HG02973 (cell line): Measurements from ENCODE around the gene COX7C.
"Not testable (repeated sequence)": the region's sequence is repeated elsewhere in the genome, so short reads cannot be mapped to it uniquely, and the experiment has no call there.

ENCODE experiments used
- ATAC-seq: cut with Tn5 transposase; IDR thresholded peaks from one replicate; pipeline ENCODE4 v1.9.1; 2021; ENCODE audit warnings: moderate library complexity; ENCODE audit not compliant: unreplicated experiment

COX7C gene

DNA sequence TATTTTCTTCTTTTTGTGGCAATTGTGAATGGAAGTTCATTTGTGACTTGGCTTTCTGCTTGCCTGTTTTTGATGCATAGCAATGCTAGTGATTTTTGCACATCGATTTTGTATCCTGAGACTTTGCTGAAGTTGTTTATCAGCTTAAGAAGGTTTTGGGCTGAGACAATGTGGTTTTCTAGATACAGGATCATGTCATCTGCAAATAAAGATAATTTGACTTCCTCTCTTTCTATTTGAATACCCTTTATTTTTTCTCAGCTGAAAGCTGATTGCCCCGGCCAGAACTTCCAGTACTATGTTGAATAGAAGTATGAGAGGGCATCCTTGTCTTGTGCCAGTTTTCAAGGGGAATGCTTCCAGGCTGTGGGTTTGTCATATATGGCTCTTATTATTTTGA is 43.0 kb downstream of the COX7C start:
- not testable (repeated sequence) for ATAC-seq

DNA sequence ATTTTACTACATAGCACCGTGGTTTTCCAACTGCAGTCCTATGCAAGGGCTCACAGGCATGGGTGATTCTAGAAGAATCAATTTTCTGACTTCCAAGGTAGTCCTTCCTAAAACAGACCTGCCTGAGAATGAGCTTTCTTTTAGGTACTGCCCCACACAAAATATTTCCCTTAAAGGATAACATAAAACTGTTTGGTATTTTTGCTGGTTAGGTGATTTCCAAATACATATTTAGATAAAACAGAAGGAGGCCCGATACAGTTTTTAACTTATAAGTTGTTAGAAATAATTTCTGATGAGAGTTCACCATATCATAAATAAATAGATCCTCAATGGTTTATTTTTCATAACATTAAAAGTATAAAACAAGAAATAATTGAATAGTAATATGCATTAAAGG is 46.4 kb downstream of the COX7C start:
- no peak for ATAC-seq

DNA sequence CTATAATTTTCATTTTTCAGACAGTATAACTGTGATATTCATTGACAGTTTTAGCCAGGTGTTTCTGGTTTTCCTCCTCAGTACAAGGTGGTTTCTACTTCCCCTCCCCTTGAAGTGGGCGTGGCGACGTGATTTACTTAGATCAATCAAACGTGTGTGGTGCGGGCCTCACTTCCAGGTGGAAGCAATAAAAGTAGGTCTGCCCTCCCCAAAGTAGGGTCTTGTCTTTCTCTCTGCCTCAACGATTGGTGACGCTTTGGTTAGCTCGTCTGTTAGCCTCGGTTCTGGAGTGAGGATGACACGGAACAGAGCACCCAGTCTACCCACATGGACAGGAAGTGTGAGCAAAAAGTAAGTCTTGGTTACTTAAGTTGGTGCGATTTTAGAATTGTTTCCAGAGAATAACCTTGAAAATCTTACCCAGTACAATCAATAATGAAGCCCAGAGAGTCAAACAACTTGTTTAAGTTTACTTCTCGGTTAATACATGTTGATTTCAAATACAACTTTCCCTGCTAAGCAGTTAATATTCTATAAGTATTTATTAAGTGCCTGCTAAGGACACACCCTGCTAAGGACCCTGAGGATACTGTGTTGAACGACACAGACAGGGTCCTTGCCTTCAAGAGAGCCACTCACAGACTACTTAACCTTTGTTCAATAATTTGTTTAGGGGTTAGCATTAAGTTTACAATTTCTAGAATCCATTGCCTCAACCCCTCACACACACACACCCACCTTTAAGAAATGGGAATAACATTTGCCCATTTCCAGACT is 48.4 kb downstream of the COX7C start:
- ATAC-seq: no peak

DNA sequence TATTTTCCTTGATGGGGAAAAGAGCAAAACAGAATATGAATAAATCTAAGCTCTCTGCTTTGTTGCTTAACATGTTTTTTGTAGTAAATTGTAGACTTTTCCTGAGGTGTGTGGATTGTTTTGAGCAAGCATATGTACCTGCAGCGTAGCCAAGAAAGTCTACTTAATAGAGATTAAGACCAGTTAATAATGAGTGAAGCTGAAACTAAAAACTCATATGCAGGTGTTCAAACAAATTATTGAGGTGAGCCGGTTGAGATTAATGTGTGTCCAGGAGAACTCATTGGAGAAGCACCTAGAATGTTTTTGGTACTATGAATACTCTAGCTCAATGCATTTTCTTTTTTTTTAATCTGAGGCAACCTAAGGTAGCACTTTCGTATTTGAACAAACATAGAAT is 49.2 kb downstream of the COX7C start:
- ATAC-seq: no peak
